ENCODE results near the gene HIRIP3.

- TF ChIP-seq, protein P1, sequence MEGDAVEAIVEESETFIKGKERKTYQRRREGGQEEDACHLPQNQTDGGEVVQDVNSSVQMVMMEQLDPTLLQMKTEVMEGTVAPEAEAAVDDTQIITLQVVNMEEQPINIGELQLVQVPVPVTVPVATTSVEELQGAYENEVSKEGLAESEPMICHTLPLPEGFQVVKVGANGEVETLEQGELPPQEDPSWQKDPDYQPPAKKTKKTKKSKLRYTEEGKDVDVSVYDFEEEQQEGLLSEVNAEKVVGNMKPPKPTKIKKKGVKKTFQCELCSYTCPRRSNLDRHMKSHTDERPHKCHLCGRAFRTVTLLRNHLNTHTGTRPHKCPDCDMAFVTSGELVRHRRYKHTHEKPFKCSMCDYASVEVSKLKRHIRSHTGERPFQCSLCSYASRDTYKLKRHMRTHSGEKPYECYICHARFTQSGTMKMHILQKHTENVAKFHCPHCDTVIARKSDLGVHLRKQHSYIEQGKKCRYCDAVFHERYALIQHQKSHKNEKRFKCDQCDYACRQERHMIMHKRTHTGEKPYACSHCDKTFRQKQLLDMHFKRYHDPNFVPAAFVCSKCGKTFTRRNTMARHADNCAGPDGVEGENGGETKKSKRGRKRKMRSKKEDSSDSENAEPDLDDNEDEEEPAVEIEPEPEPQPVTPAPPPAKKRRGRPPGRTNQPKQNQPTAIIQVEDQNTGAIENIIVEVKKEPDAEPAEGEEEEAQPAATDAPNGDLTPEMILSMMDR (IDR thresholded peaks at IDR 0.05; ENCODE audit: insufficient read depth, low read length) = no peak
- TF ChIP-seq, protein P2, sequence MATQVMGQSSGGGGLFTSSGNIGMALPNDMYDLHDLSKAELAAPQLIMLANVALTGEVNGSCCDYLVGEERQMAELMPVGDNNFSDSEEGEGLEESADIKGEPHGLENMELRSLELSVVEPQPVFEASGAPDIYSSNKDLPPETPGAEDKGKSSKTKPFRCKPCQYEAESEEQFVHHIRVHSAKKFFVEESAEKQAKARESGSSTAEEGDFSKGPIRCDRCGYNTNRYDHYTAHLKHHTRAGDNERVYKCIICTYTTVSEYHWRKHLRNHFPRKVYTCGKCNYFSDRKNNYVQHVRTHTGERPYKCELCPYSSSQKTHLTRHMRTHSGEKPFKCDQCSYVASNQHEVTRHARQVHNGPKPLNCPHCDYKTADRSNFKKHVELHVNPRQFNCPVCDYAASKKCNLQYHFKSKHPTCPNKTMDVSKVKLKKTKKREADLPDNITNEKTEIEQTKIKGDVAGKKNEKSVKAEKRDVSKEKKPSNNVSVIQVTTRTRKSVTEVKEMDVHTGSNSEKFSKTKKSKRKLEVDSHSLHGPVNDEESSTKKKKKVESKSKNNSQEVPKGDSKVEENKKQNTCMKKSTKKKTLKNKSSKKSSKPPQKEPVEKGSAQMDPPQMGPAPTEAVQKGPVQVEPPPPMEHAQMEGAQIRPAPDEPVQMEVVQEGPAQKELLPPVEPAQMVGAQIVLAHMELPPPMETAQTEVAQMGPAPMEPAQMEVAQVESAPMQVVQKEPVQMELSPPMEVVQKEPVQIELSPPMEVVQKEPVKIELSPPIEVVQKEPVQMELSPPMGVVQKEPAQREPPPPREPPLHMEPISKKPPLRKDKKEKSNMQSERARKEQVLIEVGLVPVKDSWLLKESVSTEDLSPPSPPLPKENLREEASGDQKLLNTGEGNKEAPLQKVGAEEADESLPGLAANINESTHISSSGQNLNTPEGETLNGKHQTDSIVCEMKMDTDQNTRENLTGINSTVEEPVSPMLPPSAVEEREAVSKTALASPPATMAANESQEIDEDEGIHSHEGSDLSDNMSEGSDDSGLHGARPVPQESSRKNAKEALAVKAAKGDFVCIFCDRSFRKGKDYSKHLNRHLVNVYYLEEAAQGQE (IDR thresholded peaks at IDR 0.05; ENCODE audit: insufficient replicate concordance, low read depth) = no peak
Observed at GRCh38 chr16:30022887-30023286, 27.5 kb upstream of the HIRIP3 start, which contains the start of gene C16orf92.
